PC-9 (cell line): ENCODE results near the gene TNK1. TPM values are rescaled to one million over a fixed set of nuclear protein-coding genes. Genes with fewer than 3 reads are reported as not detected.

Source experiments
- BruUV-seq: library from RNA; stranded (reverse); fragments of 400-500 nt; replicated peaks from 2 replicates; lab custom pipeline; 2021; lab: Mats Ljungman, UMichigan
- CTCF ChIA-PET: fragments of 300-600 bp; sonication (Branson Sonifier 250); formaldehyde crosslinking; loops from one replicate; lab custom pipeline; 2022; ENCODE audit warnings: antibody characterized with exemption; lab: Charles Lee
- POLR2A ChIA-PET: fragments of 300-600 bp; sonication (Branson Sonifier 250); formaldehyde crosslinking; loops from one replicate; lab custom pipeline; 2022; ENCODE audit warnings: antibody characterized with exemption; ENCODE audit not compliant: unreplicated experiment; lab: Charles Lee
- DNase-seq, 2 experiments: peaks; one replicate each; pipeline versions ENCODE4 v3.0.0 to v3.0.0-alpha.2; 2015 to 2022; ENCODE audit warnings: mixed read lengths in 1 of 2
- H2AFZ ChIP-seq: fragments of 200-600 bp; sonication (generic); 2 replicates; pipeline ENCODE4 v1.8.1; 2017; ENCODE audit warnings: antibody characterized with exemption
- H3F3A ChIP-seq: fragments of 200-600 bp; sonication (generic); 2 replicates; pipeline ENCODE4 v1.8.1; 2017; ENCODE audit warnings: antibody characterized with exemption, mild to moderate bottlenecking, low read depth; ENCODE audit not compliant: insufficient read depth
- H3K27ac ChIP-seq: fragments of 200-600 bp; sonication (generic); 2 replicates; pipeline ENCODE4 v1.6.1; 2016; ENCODE audit warnings: mixed run types
- H3K27me3 ChIP-seq: fragments of 200-600 bp; sonication (generic); 2 replicates; pipeline ENCODE4 v1.6.1; 2016; ENCODE audit warnings: low read depth, mixed run types; ENCODE audit not compliant: insufficient read depth
- H3K36me3 ChIP-seq: fragments of 200-600 bp; sonication (generic); 2 replicates; pipeline ENCODE4 v1.6.1; 2016; ENCODE audit warnings: low read depth, mixed run types
- H3K4me1 ChIP-seq: fragments of 200-600 bp; sonication (generic); replicated peaks from 2 replicates; pipeline ENCODE4 v1.6.1; 2016; ENCODE audit warnings: mixed run types; ENCODE audit not compliant: insufficient read depth
- H3K4me2 ChIP-seq: fragments of 200-600 bp; sonication (generic); 2 replicates; pipeline ENCODE4 v1.6.1; 2017; ENCODE audit warnings: mixed run types
- H3K4me3 ChIP-seq: fragments of 200-600 bp; sonication (generic); 2 replicates; pipeline ENCODE4 v1.6.1; 2016; ENCODE audit warnings: mixed run types
- H3K79me2 ChIP-seq: fragments of 200-600 bp; sonication (generic); 2 replicates; pipeline ENCODE4 v1.6.1; 2017; ENCODE audit warnings: low read depth, mixed run types
- H3K9me2 ChIP-seq: fragments of 200-600 bp; sonication (generic); 2 replicates; pipeline ENCODE4 v1.8.1; 2017; ENCODE audit warnings: mild to moderate bottlenecking; ENCODE audit not compliant: insufficient read depth
- H3K9me3 ChIP-seq: fragments of 200-600 bp; sonication (generic); 2 replicates; pipeline ENCODE4 v1.8.1; 2016; ENCODE audit warnings: low read depth; ENCODE audit not compliant: insufficient read depth
- H4K20me1 ChIP-seq: fragments of 200-600 bp; sonication (generic); 2 replicates; pipeline ENCODE4 v1.8.1; 2017; ENCODE audit not compliant: insufficient read depth
- EZH2 ChIP-seq: fragments of 200-600 bp; sonication (generic); IDR thresholded peaks from 2 replicates; pipeline ENCODE4 v1.8.0; 2017; ENCODE audit warnings: antibody characterized with exemption, low read depth
- intact Hi-C: fragments of 100-400 bp; cut with micrococcal nuclease; formaldehyde crosslinking; loops from one replicate; pipeline ENCODE4 v1.10.0; 2022; ENCODE audit not compliant: unreplicated experiment
- total RNA-seq: library from RNA; stranded (reverse); gene quantifications from 2 replicates; pipeline ENCODE4 v1.2.3, GENCODE V29; 2021
- TF ChIP-seq, protein P1 (sequence below): fragments of 200-600 bp; sonication (generic); conservative IDR thresholded peaks from 2 replicates; pipeline ENCODE4 v1.6.1; 2017; ENCODE audit warnings: mixed run types, antibody characterized with exemption, mild to moderate bottlenecking, moderate library complexity

The TNK1 gene
- total RNA-seq, 1 experiment from 2014 or later: 18.8 TPM

DNA sequence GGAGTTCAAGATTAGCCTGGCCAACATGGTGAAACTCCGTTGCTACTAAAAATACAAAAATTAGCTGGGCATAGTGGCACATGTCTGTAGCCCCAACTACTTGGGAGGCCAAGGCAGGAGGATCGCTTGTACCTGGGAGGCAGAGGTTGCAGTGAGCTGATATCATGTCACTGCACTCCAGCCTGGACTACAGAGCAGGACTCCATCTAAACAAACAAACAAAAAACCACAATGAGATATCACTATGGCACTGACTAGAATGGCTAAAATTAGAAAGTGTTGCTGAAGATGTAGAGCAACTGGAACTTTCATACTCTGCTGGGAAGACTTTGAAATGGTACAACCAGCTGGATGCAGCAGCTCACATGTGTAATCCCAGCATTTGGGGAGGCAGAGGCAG is 6.5 kb upstream of the TNK1 start:
- H3K9me2 ChIP-seq: no peaks in the 10 kb centered on the region
- H3K36me3 ChIP-seq: no peaks in the 10 kb centered on the region
- no peaks in the 10 kb centered on the region for H3K27me3 ChIP-seq
- no TSS peak for BruUV-seq
- no peak overlapping the region for H3K4me3 ChIP-seq
- no peaks in the 10 kb centered on the region for H3K4me1 ChIP-seq
- no peak for DNase-seq
- no peak overlapping the region for H2AFZ ChIP-seq
- intact Hi-C loops: no loop called here
- H3K79me2 ChIP-seq: no peaks in the 10 kb centered on the region
- no peak overlapping the region for H3K27ac ChIP-seq
- no peaks in the 10 kb centered on the region for H4K20me1 ChIP-seq
- no peaks in the 10 kb centered on the region for H3K9me3 ChIP-seq
- ChIA-PET CTCF (interaction anchor here (0.6 kb wide), 1 partner anchor 197 kb away, joined by 5 read pairs; no protein-coding TSS in a partner anchor), POLR2A (no interaction called here)
- no peaks in the 10 kb centered on the region for H3F3A ChIP-seq
- H3K4me2 ChIP-seq: no peak overlapping the region
- TF ChIP-seq, protein P1, sequence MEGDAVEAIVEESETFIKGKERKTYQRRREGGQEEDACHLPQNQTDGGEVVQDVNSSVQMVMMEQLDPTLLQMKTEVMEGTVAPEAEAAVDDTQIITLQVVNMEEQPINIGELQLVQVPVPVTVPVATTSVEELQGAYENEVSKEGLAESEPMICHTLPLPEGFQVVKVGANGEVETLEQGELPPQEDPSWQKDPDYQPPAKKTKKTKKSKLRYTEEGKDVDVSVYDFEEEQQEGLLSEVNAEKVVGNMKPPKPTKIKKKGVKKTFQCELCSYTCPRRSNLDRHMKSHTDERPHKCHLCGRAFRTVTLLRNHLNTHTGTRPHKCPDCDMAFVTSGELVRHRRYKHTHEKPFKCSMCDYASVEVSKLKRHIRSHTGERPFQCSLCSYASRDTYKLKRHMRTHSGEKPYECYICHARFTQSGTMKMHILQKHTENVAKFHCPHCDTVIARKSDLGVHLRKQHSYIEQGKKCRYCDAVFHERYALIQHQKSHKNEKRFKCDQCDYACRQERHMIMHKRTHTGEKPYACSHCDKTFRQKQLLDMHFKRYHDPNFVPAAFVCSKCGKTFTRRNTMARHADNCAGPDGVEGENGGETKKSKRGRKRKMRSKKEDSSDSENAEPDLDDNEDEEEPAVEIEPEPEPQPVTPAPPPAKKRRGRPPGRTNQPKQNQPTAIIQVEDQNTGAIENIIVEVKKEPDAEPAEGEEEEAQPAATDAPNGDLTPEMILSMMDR: no peak
- no peak for TF ChIP-seq EZH2

- Histone ChIP-seq H3K79me2 (0 out of 2 replicates have a peak, but pooled peaks cover 4% of the 10 kb centered on the region), H3K27me3 (no peaks in the 10 kb centered on the region), H3F3A (no peaks in the 10 kb centered on the region), H3K4me1 (no peaks in the 10 kb centered on the region), H3K9me3 (no peaks in the 10 kb centered on the region), H3K4me2 (no peak overlapping the region), H3K27ac (no peak overlapping the region), H3K36me3 (no peaks in the 10 kb centered on the region), H4K20me1 (no peaks in the 10 kb centered on the region), H3K9me2 (no peaks in the 10 kb centered on the region), H3K4me3 (no peak overlapping the region), H2AFZ (no peak overlapping the region)
- DNase-seq: no peak
- ChIA-PET CTCF (no interaction called here), POLR2A (no interaction called here)
- TF ChIP-seq EZH2: no peak
- TF ChIP-seq, protein P1: no peak
- BruUV-seq: no TSS peak
- intact Hi-C loops: no loop called here
These were observed 1.8 kb upstream of the TNK1 start for GRCh38 chr17:7379134-7379533.

DNA sequence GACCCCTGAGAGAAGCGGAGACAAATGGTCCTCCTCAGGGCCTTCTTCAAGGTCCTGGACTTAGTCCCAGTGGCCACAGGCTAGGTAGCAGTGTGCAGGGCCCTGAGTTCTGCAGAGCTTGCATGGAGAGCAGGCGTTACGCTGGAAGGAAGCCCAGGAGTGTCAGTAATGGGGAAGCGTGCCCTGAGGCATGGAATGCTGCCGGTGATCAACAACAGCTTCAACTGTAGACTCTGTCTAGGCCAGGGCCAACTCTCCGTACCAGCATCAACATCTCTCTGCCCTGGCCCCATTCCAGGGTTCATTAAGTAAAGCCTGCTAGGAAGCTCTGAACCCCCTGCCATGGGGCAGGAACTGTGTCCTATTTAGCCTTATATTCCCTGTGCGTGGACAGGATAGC is 568 bp upstream of the TNK1 start:
- Histone ChIP-seq H3K79me2 (0 out of 2 replicates have a peak, but pooled peaks cover 4% of the 10 kb centered on the region), H4K20me1 (no peaks in the 10 kb centered on the region), H3F3A (no peaks in the 10 kb centered on the region), H3K4me1 (no peaks in the 10 kb centered on the region), H3K27ac (no peak overlapping the region), H3K4me2 (peak overlapping the region; percentile 91), H3K27me3 (no peaks in the 10 kb centered on the region), H3K9me3 (no peaks in the 10 kb centered on the region), H3K9me2 (no peaks in the 10 kb centered on the region), H2AFZ (peak overlapping the region; percentile 81), H3K4me3 (peak overlapping the region; percentile 78), H3K36me3 (no peaks in the 10 kb centered on the region)
- peak in 1 of 2 experiments; percentile 44 for DNase-seq
- BruUV-seq: no TSS peak
- TF ChIP-seq EZH2: no peak
- TF ChIP-seq, protein P1: no peak
- intact Hi-C loops: loop anchor here (2.0 kb wide), 1 partner anchor 24 kb away; no protein-coding TSS in a partner anchor
- CTCF ChIA-PET: interaction anchor here (0.5 kb wide), 1 partner anchor 25 kb away, joined by 9 read pairs; no protein-coding TSS in a partner anchor
- POLR2A ChIA-PET: interaction anchor here (0.5 to 1.0 kb wide), 4 partner anchors 51 to 199 kb away, joined by 3 to 4 read pairs (median 4); partner anchors contain the start of genes CD68 and NEURL4
